Heart left ventricle (tissue), 13 donors: ENCODE measurements around the gene AMDHD1.

ENCODE experiments used
- CTCF ChIP-seq, 12 donors: fragments of 200-600 bp; sonication (generic) in 4 of 12; IDR thresholded peaks; one replicate each; pipeline versions ENCODE4 v1.5.0 to v1.8.0; 2018 to 2022; ENCODE audit warnings: antibody characterized with exemption in 12 of 12, mild to moderate bottlenecking in 5 of 12
- POLR2A ChIP-seq, 2 donors: fragments of 450-650 bp; IDR thresholded peaks; one replicate each; pipeline ENCODE4 v1.6.1; 2017; ENCODE audit warnings: antibody characterized with exemption in 2 of 2, mild to moderate bottlenecking in 2 of 2, moderate library complexity in 2 of 2
- donor health status: ischemic (EF 13 %, LVEDD 7.1; RV severe dilation, severe dysfunction).
- donor health status: DM: no; HTN: yes; CAD: no.
- donor health status: DM: no; HTN: no; CAD: no.
- donor health status: ischemic (EF 25% LVEDD 6.9; RV normal size, moderate dysfunction).
- donor health status: ischemic (EF 25% LVEDD 5.7; RV mildly dilated, moderate dysfunction).
- donor health status: ischemic (EF 35%, LVEDD 5.7; RV mildly dilated, moderate dysfunction).
- donor health status: nonischemic (EF 11% LVEDD 7.7; RV severe dilation, severe dysfunction).
- donor health status: DM: yes; HTN: yes; CAD: no.
- donor health status: PGD.
- donor health status: ischemic (EF 29% LVEDD 5.4; RV normal size, mild dysfunction).
- donor health status: nonischemic (EF 23%, LVEDD 6.1; RV moderate dilation, normal function).

- no peak for TF ChIP-seq POLR2A (IDR thresholded peaks at IDR 0.05)
- no peak for TF ChIP-seq CTCF (IDR thresholded peaks at IDR 0.05)
Observed at GRCh38 chr12:95966287-95966870, 23.2 kb downstream of the AMDHD1 start.
